ENCODE measurements around the gene UBTD2. TPM values are rescaled to one million over a fixed set of nuclear protein-coding genes. Genes with fewer than 3 reads are reported as not detected.

UBTD2 gene
- polyA plus RNA-seq, 1 donor (not counting 4 experiments of a cell fraction or from before 2014, with no cell fraction given): 16.2 TPM

GRCh38 chr5:172283862-172284610 is 472 bp upstream of the UBTD2 start:
- TF ChIP-seq CTCF (optimal IDR thresholded peaks at IDR 0.05 in 1 of 3, IDR thresholded peaks at IDR 0.05 in 1 of 3, conservative IDR thresholded peaks at IDR 0.05 in 1 of 3; ENCODE audit: extremely low read depth in 1 of 3, insufficient read depth in 2 of 3, low read length in 3 of 3) (no peak), EZH2 (IDR thresholded peaks at IDR 0.05; ENCODE audit: low read length) (no peak)
- H3K27ac ChIP-seq (ENCODE audit: control insufficient read depth, insufficient read depth, low read length): peak overlapping the region; percentile 35
- H2AFZ ChIP-seq (ENCODE audit: control insufficient read depth, low read length): peak overlapping the region; percentile 93
- H3K9ac ChIP-seq (ENCODE audit: control insufficient read depth, extremely low read depth, insufficient read depth, low read length): peak overlapping the region; percentile 82
- H3K79me2 ChIP-seq (ENCODE audit: control insufficient read depth, insufficient read depth, low read length): peaks cover 41% of the 10 kb centered on the region
- H3K4me2 ChIP-seq (ENCODE audit: control insufficient read depth, extremely low read depth, insufficient read depth, low read depth, low read length): peak overlapping the region; percentile 97
- FAIRE-seq (no peak), DNase-seq (ENCODE audit: low read depth, low spot score) (no peak)
- no peaks in the 10 kb centered on the region for H3K9me3 ChIP-seq (ENCODE audit: control insufficient read depth, low read depth, low read length)
- H3K27me3 ChIP-seq (ENCODE audit: control insufficient read depth, extremely low read depth, insufficient read depth, low read length): no peaks in the 10 kb centered on the region
- H3K4me3 ChIP-seq (ENCODE audit: control insufficient read depth in 2 of 3, extremely low read depth in 1 of 3, insufficient read depth in 2 of 3, low read depth in 1 of 3, low read length in 3 of 3): peak overlapping the region; percentile 73 to 91 (median 81)
- H3K4me1 ChIP-seq (ENCODE audit: control insufficient read depth, extremely low read depth, insufficient read depth, low read length): peaks cover 20% of the 10 kb centered on the region
- dilution Hi-C loops (cut with MboI; ENCODE audit: extremely low pct_ligation_motif_present, low sequenced_read_pairs): no loop called here
- peaks cover 0 to 2% of the 10 kb centered on the region in 2 experiments for H3K36me3 ChIP-seq (ENCODE audit: control insufficient read depth in 2 of 2, extremely low read depth in 1 of 2, insufficient read depth in 2 of 2, low read length in 2 of 2)
- no peaks in the 10 kb centered on the region for H4K20me1 ChIP-seq (ENCODE audit: control insufficient read depth, extremely low read depth, insufficient read depth, low read length)
- no peaks in the 10 kb centered on the region for H3K9me1 ChIP-seq (ENCODE audit: control insufficient read depth, extremely low read depth, insufficient read depth, low read length)

- H3K4me2 ChIP-seq (ENCODE audit: control insufficient read depth, extremely low read depth, insufficient read depth, low read depth, low read length): peak overlapping the region; percentile 91
- H3K36me3 ChIP-seq (ENCODE audit: control insufficient read depth in 2 of 2, extremely low read depth in 1 of 2, insufficient read depth in 2 of 2, low read length in 2 of 2): peaks cover 0 to 2% of the 10 kb centered on the region in 2 experiments
- dilution Hi-C loops (cut with MboI; ENCODE audit: extremely low pct_ligation_motif_present, low sequenced_read_pairs): no loop called here
- peak; percentile 9 for FAIRE-seq
- DNase-seq (ENCODE audit: low read depth, low spot score): no peak
- H3K4me3 ChIP-seq (ENCODE audit: control insufficient read depth in 2 of 3, extremely low read depth in 1 of 3, insufficient read depth in 2 of 3, low read depth in 1 of 3, low read length in 3 of 3): peak overlapping the region; percentile 81 to 98 (median 91)
- no peaks in the 10 kb centered on the region for H4K20me1 ChIP-seq (ENCODE audit: control insufficient read depth, extremely low read depth, insufficient read depth, low read length)
- H3K9me1 ChIP-seq (ENCODE audit: control insufficient read depth, extremely low read depth, insufficient read depth, low read length): no peaks in the 10 kb centered on the region
- peak overlapping the region; percentile 31 for H2AFZ ChIP-seq (ENCODE audit: control insufficient read depth, low read length)
- no peaks in the 10 kb centered on the region for H3K27me3 ChIP-seq (ENCODE audit: control insufficient read depth, extremely low read depth, insufficient read depth, low read length)
- H3K79me2 ChIP-seq (ENCODE audit: control insufficient read depth, insufficient read depth, low read length): peaks cover 57% of the 10 kb centered on the region
- peak overlapping the region; percentile 82 for H3K9ac ChIP-seq (ENCODE audit: control insufficient read depth, extremely low read depth, insufficient read depth, low read length)
- no peaks in the 10 kb centered on the region for H3K9me3 ChIP-seq (ENCODE audit: control insufficient read depth, low read depth, low read length)
- TF ChIP-seq EZH2 (IDR thresholded peaks at IDR 0.05; ENCODE audit: low read length) (no peak), CTCF (optimal IDR thresholded peaks at IDR 0.05 in 1 of 3, IDR thresholded peaks at IDR 0.05 in 1 of 3, conservative IDR thresholded peaks at IDR 0.05 in 1 of 3; ENCODE audit: extremely low read depth in 1 of 3, insufficient read depth in 2 of 3, low read length in 3 of 3) (no peak)
- peaks cover 20% of the 10 kb centered on the region for H3K4me1 ChIP-seq (ENCODE audit: control insufficient read depth, extremely low read depth, insufficient read depth, low read length)
- H3K27ac ChIP-seq (ENCODE audit: control insufficient read depth, insufficient read depth, low read length): peak overlapping the region; percentile 37
Measured at GRCh38 chr5:172282272-172283019, 1.1 kb downstream of the UBTD2 start.

Data from keratinocyte (primary cell).